H1 (cell line): ENCODE results near the gene AVPR2. TPM values are rescaled to one million over a fixed set of nuclear protein-coding genes. Genes with fewer than 3 reads are reported as not detected.

Experiments
- CTCF ChIA-PET: fragments of 300-600 bp; sonication (Branson Sonifier 250); formaldehyde crosslinking; loops from one replicate; lab custom pipeline; 2021; ENCODE audit not compliant: partially characterized antibody; lab: Charles Lee
- POLR2A ChIA-PET: fragments of 300-600 bp; sonication (Branson Sonifier 250); formaldehyde crosslinking; loops from one replicate; lab custom pipeline; 2021; ENCODE audit warnings: inconsistent platforms; ENCODE audit not compliant: partially characterized antibody; lab: Charles Lee
- DNase-seq, 2 experiments: peaks; one replicate each; pipeline versions ENCODE4 v3.0.0 to v3.0.0-alpha.2; 2010 to 2022; ENCODE audit warnings: low spot score in 2 of 2, low read depth in 1 of 2, mixed read lengths in 1 of 2
- FAIRE-seq: peaks from 2 replicates; lab custom pipeline; 2011; peaks lifted over from hg19 to GRCh38; lab: Jason Lieb, UNC
- H2AFZ ChIP-seq: 2 replicates; pipeline ENCODE4 v1.8.1; 2012; ENCODE audit warnings: low read length, inconsistent platforms
- H2AK5ac ChIP-seq: 2 replicates; pipeline ENCODE4 v1.6.1; 2013; ENCODE audit warnings: low read depth, low read length
- H2BK120ac ChIP-seq: replicated peaks from 2 replicates; pipeline ENCODE3; 2013; ENCODE audit warnings: low read depth, low read length, inconsistent platforms
- H2BK12ac ChIP-seq: 2 replicates; pipeline ENCODE4 v1.6.1; 2013; ENCODE audit warnings: low read depth, low read length
- H2BK15ac ChIP-seq: 2 replicates; pipeline ENCODE4 v1.6.1; 2013; ENCODE audit warnings: low read length
- H2BK20ac ChIP-seq: 2 replicates; pipeline ENCODE4 v1.6.1; 2013; ENCODE audit warnings: low read length
- H2BK5ac ChIP-seq: 2 replicates; pipeline ENCODE4 v1.6.1; 2013; ENCODE audit warnings: low read depth, low read length
- H3K14ac ChIP-seq: 2 replicates; pipeline ENCODE4 v1.6.1; 2013; ENCODE audit warnings: inconsistent platforms; ENCODE audit not compliant: insufficient read length
- H3K18ac ChIP-seq: 2 replicates; pipeline ENCODE4 v1.6.1; 2013; ENCODE audit warnings: low read length; ENCODE audit errors: extremely low read depth
- H3K23ac ChIP-seq: 2 replicates; pipeline ENCODE4 v1.6.1; 2013; ENCODE audit warnings: inconsistent platforms; ENCODE audit not compliant: insufficient read length
- H3K23me2 ChIP-seq: 2 replicates; pipeline ENCODE4 v1.6.1; 2013; ENCODE audit warnings: low read depth, low read length
- H3K27ac ChIP-seq: 2 replicates; pipeline ENCODE4 v1.6.1; 2011; ENCODE audit warnings: low read depth, low read length, inconsistent platforms
- H3K27me3 ChIP-seq, 4 experiments: replicated peaks in 1 of 4; 1 replicate in 1 of 4; 2 replicates in 3 of 4; pipeline versions ENCODE4 v1.6.1 to v1.8.1; 2011 to 2013; ENCODE audit warnings: low read length in 3 of 4, mild to moderate bottlenecking in 3 of 4, inconsistent platforms in 2 of 4, mixed read lengths in 2 of 4, moderate library complexity in 1 of 4; ENCODE audit not compliant: control insufficient read depth in 3 of 4, insufficient read depth in 3 of 4; ENCODE audit errors: extremely low read depth in 1 of 4
- H3K36me3 ChIP-seq, 4 experiments: 2 replicates each; pipeline versions ENCODE4 v1.6.1 to v1.8.1; 2011 to 2013; ENCODE audit warnings: mild to moderate bottlenecking in 4 of 4, low read length in 3 of 4, moderate library complexity in 2 of 4, control low read depth in 1 of 4, inconsistent platforms in 1 of 4; ENCODE audit not compliant: insufficient read depth in 4 of 4, control insufficient read depth in 2 of 4
- H3K4ac ChIP-seq: replicated peaks from 2 replicates; pipeline ENCODE3; 2013; ENCODE audit warnings: low read length, low read depth, mixed read lengths, inconsistent platforms; ENCODE audit not compliant: insufficient read length
- H3K4me1 ChIP-seq, 4 experiments: replicated peaks in 1 of 4; 1 replicate in 1 of 4; 2 replicates in 3 of 4; pipeline versions ENCODE4 v1.6.1 to v1.8.1; 2011 to 2013; ENCODE audit warnings: low read length in 3 of 4, inconsistent platforms in 2 of 4, mixed read lengths in 1 of 4; ENCODE audit not compliant: insufficient read depth in 4 of 4, control insufficient read depth in 3 of 4
- H3K4me2 ChIP-seq, 2 experiments: 2 replicates each; pipeline versions ENCODE4 v1.6.1 to v1.8.1; 2011 to 2013; ENCODE audit warnings: low read depth in 2 of 2, low read length in 2 of 2, control low read depth in 1 of 2, inconsistent platforms in 1 of 2, mild to moderate bottlenecking in 1 of 2; ENCODE audit not compliant: insufficient read depth in 1 of 2
- H3K4me3 ChIP-seq, 4 experiments: fragments of 200-600, 300-600 bp in 1 of 4; sonication (generic), shearing (Covaris generic), sonication (Bioruptor Twin) in 1 of 4; 2 replicates each; pipeline versions ENCODE4 v1.5.1 to v1.8.1; 2011 to 2016; ENCODE audit warnings: low read length in 4 of 4, low read depth in 3 of 4, control low read depth in 2 of 4, inconsistent platforms in 2 of 4, mild to moderate bottlenecking in 2 of 4, mixed read lengths in 1 of 4, moderate library complexity in 1 of 4; ENCODE audit not compliant: insufficient read depth in 2 of 4; ENCODE audit errors: extremely low read depth in 1 of 4
- H3K56ac ChIP-seq: replicated peaks from 2 replicates; pipeline ENCODE3; 2013; ENCODE audit warnings: low read depth, mild to moderate bottlenecking, mixed read lengths, low read length, inconsistent platforms; ENCODE audit not compliant: insufficient read length
- H3K79me1 ChIP-seq: 2 replicates; pipeline ENCODE4 v1.6.1; 2013; ENCODE audit warnings: low read depth, low read length, control low read depth
- H3K79me2 ChIP-seq, 2 experiments: 2 replicates each; pipeline versions ENCODE4 v1.6.1 to v1.8.1; 2012 to 2013; ENCODE audit warnings: low read length in 2 of 2, mild to moderate bottlenecking in 2 of 2, inconsistent platforms in 1 of 2; ENCODE audit not compliant: insufficient read depth in 2 of 2, control insufficient read depth in 1 of 2
- H3K9ac ChIP-seq, 4 experiments: replicated peaks in 1 of 4; 1 replicate in 1 of 4; 2 replicates in 3 of 4; pipeline versions ENCODE4 v1.6.1 to v1.8.1; 2011 to 2013; ENCODE audit warnings: low read depth in 3 of 4, low read length in 3 of 4, control low read depth in 2 of 4, mild to moderate bottlenecking in 2 of 4, moderate library complexity in 2 of 4, inconsistent platforms in 1 of 4; ENCODE audit errors: extremely low read depth in 1 of 4
- H3K9me3 ChIP-seq, 2 experiments: 2 replicates each; pipeline versions ENCODE4 v1.6.1 to v1.8.1; 2012 to 2013; ENCODE audit warnings: mild to moderate bottlenecking in 2 of 2, moderate library complexity in 2 of 2, control low read depth in 1 of 2, inconsistent platforms in 1 of 2, low read depth in 1 of 2, low read length in 1 of 2, mixed read lengths in 1 of 2; ENCODE audit not compliant: insufficient read depth in 2 of 2
- H4K20me1 ChIP-seq, 2 experiments: replicated peaks in 1 of 2; 2 replicates each; pipeline versions ENCODE3 to v1.8.1; 2011 to 2013; ENCODE audit warnings: inconsistent platforms in 2 of 2, low read length in 2 of 2, mild to moderate bottlenecking in 1 of 2; ENCODE audit not compliant: insufficient read depth in 2 of 2, control insufficient read depth in 1 of 2
- H4K5ac ChIP-seq: 2 replicates; pipeline ENCODE4 v1.6.1; 2013; ENCODE audit warnings: low read length, low read depth, mixed read lengths, inconsistent platforms; ENCODE audit not compliant: insufficient read length
- H4K8ac ChIP-seq: 2 replicates; pipeline ENCODE4 v1.8.0; 2013; ENCODE audit warnings: mild to moderate bottlenecking, moderate library complexity, low read length, inconsistent platforms; ENCODE audit not compliant: insufficient read depth; ENCODE audit errors: extremely low read depth
- H4K91ac ChIP-seq: replicated peaks from 2 replicates; pipeline ENCODE3; 2013; ENCODE audit warnings: low read length, mixed read lengths, inconsistent platforms; ENCODE audit not compliant: insufficient read length
- ASH2L ChIP-seq: fragments of 200-600, 300-600 bp; sonication (generic); IDR thresholded peaks from one replicate; pipeline ENCODE4 v1.7.1; 2017; ENCODE audit warnings: low read length
- HDAC2 ChIP-seq, 2 experiments: fragments of 300-600 bp in 1 of 2; sonication (generic) in 1 of 2; IDR thresholded peaks; 2 replicates each; pipeline ENCODE4 v1.6.1; 2011 to 2012; ENCODE audit warnings: low read depth in 2 of 2, low read length in 2 of 2, mild to moderate bottlenecking in 2 of 2, moderate library complexity in 2 of 2, borderline replicate concordance in 1 of 2, inconsistent platforms in 1 of 2
- KDM4A ChIP-seq: IDR thresholded peaks from one replicate; pipeline ENCODE4 v1.7.1; 2012; ENCODE audit warnings: low read depth, mild to moderate bottlenecking, moderate library complexity, low read length, inconsistent platforms; ENCODE audit not compliant: severe bottlenecking
- MAX ChIP-seq: IDR thresholded peaks from 2 replicates; pipeline ENCODE4 v1.6.1; 2012; ENCODE audit warnings: inconsistent platforms
- POLR2A ChIP-seq, 2 experiments: IDR thresholded peaks; 1 replicate in 1 of 2; 2 replicates in 1 of 2; pipeline ENCODE4 v1.6.1; 2011; ENCODE audit warnings: low read depth in 2 of 2, low read length in 2 of 2, mild to moderate bottlenecking in 2 of 2; ENCODE audit errors: control extremely low read depth in 1 of 2
- USF2 ChIP-seq: IDR thresholded peaks from 2 replicates; pipeline ENCODE4 v1.6.1; 2011; ENCODE audit warnings: low read length, improper control_type of control experiment
- YY1 ChIP-seq: IDR thresholded peaks from 2 replicates; pipeline ENCODE4 v1.6.1; 2011; ENCODE audit warnings: low read depth, mild to moderate bottlenecking, low read length
- WGBS, 2 experiments: shearing (Covaris generic) in 1 of 2; methylation state at CpG; one replicate each; pipeline versions ENCODE4 v1.1.6 to v1.1.7; 2013 to 2015; ENCODE audit warnings: low lambda C conversion rate in 2 of 2, mixed read lengths in 2 of 2, inconsistent platforms in 1 of 2, low coverage in 1 of 2, missing lambda C conversion rate in 1 of 2; ENCODE audit not compliant: insufficient replicate concordance in 2 of 2, insufficient coverage in 1 of 2, insufficient read length in 1 of 2; ENCODE audit errors: extremely low coverage in 1 of 2, missing lambda C conversion rate in 1 of 2; 5-methylcytosine and 5-hydroxymethylcytosine counted together
- polyA plus RNA-seq, 7 experiments: library from polyadenylated mRNA; depleted of rRNA in 3 of 7; stranded (reverse) in 5 of 7; unstranded in 2 of 7; fragments of >200 nt in 5 of 7; fragments of 200-250 nt in 2 of 7; gene quantifications; 1 replicate in 5 of 7; 2 replicates in 1 of 7; 4 replicates in 1 of 7; pipeline versions ENCODE4 v1.2.1 to v1.2.3, GENCODE V29; 2011 to 2013; ENCODE audit warnings: missing spikeins in 2 of 7, mixed read lengths in 2 of 7
- total RNA-seq: library from RNA; stranded (reverse); fragmentation: NEBNext Ultra II Directional; extraction: Animal tissue kit (Norgen Biotek cat#: 25700); gene quantifications from 2 replicates; pipeline ENCODE4 v1.2.1, GENCODE V29; 2021

AVPR2 gene
- total and polyA plus RNA-seq, 2 of the 8 experiments (the other 6 are each of a cell fraction or from before 2014, with no cell fraction given), result 0.09 TPM; not detected in 1

DNA sequence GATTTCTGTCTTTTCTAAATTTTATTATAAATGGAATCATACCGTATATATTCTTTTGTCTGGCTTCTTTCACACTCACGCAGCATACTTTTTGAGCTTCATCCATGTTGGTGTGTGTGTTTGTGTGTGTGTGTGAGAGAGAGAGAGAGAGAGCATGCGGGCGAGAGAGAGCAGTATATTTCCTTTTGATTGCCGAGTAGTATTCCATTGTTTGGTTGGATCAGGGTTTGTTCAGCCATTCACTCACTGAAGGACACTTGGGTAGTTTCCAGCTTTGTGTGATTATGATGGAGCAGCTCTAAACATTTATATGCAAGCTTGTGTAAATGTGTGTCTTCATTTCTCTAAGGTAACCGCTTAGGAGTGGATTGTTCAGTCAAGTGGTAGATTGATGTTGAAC, 15.3 kb upstream of the AVPR2 start:
- Histone ChIP-seq H4K8ac (no peak overlapping the region), H3K9ac (no peak overlapping the region), H2BK12ac (no peak overlapping the region), H2BK15ac (no peak overlapping the region), H3K36me3 (no peaks in the 10 kb centered on the region), H3K4me3 (no peak overlapping the region), H4K5ac (no peak overlapping the region), H3K27ac (no peak overlapping the region), H3K23ac (no peak overlapping the region), H2BK5ac (no peak overlapping the region), H2BK20ac (no peak overlapping the region), H3K4me2 (no peak overlapping the region), H4K91ac (no peak overlapping the region), H2BK120ac (no peak overlapping the region), H3K27me3 (peaks cover 0 to 17% (median under 1%) of the 10 kb centered on the region in 4 experiments; a peak in 3 of 7 replicates), H4K20me1 (no peaks in the 10 kb centered on the region), H3K23me2 (peaks cover 8% of the 10 kb centered on the region; the same call in 1 of the 2 replicates), H2AK5ac (no peak overlapping the region), H3K56ac (no peak overlapping the region), H3K79me2 (no peaks in the 10 kb centered on the region), H3K9me3 (no peaks in the 10 kb centered on the region), H3K79me1 (no peaks in the 10 kb centered on the region), H3K18ac (no peak overlapping the region), H3K4me1 (peaks cover 0 to 15% (median 6%) of the 10 kb centered on the region in 4 experiments; a peak in 5 of 7 replicates), H3K14ac (no peak overlapping the region), H3K4ac (no peak overlapping the region), H2AFZ (no peak overlapping the region)
- FAIRE-seq, result no peak
- TF ChIP-seq HDAC2 (IDR thresholded peaks at IDR 0.05; ENCODE audit: borderline replicate concordance in 1 of 2, low read depth in 2 of 2, low read length in 2 of 2) (no peak), POLR2A (IDR thresholded peaks at IDR 0.05; ENCODE audit: control extremely low read depth in 1 of 2, low read depth in 2 of 2, low read length in 2 of 2) (no peak), KDM4A (no peak), ASH2L (no peak), USF2 (no peak), YY1 (no peak), MAX (no peak)
- no peak for DNase-seq
- POLR2A ChIA-PET, result interaction anchor here (0.6 to 1.6 kb wide), 4 partner anchors 16 to 82 kb away, joined by 3 to 4 read pairs (median 3); no protein-coding TSS in a partner anchor
- CTCF ChIA-PET, result interaction anchor here (0.8 to 2.2 kb wide), 4 partner anchors 34 to 162 kb away, joined by 3 to 4 read pairs (median 4); no protein-coding TSS in a partner anchor
- 93% methylated on average over 6 of the region's 6 CpGs; no CpG with 5 or more reads in 1 of the 2 experiments for WGBS, 2 experiments
